Measurements from ENCODE around the gene DGKB. TPM values are rescaled to one million over a fixed set of nuclear protein-coding genes. Genes with fewer than 3 reads are reported as not detected.

DGKB gene
- total and polyA plus RNA-seq, 2 donors (not counting 1 experiment from before 2014, with no cell fraction given), result 0.31 TPM; not detected in 1

GRCh38 chr7:14690075-14690474 lies 212.5 kb downstream of the DGKB start:
- Histone ChIP-seq H2AFZ (ENCODE audit: low read length) (no peak overlapping the region), H3K27me3 (ENCODE audit: control insufficient read depth, insufficient read depth, low read length) (no peaks in the 10 kb centered on the region), H3K36me3 (ENCODE audit: control insufficient read depth, insufficient read depth, low read length) (no peaks in the 10 kb centered on the region), H3K4me2 (ENCODE audit: extremely low read depth, insufficient read depth, low read length) (no peak overlapping the region), H3K27ac (ENCODE audit: insufficient read depth, low read length) (no peak overlapping the region), H3K9ac (ENCODE audit: insufficient read depth, low read length) (no peak overlapping the region), H4K20me1 (ENCODE audit: control insufficient read depth, extremely low read depth, insufficient read depth, low read length) (no peaks in the 10 kb centered on the region), H3K4me3 (replicated peaks in 1 of 4; ENCODE audit: control extremely low read depth in 1 of 4, insufficient read depth in 1 of 4, low read depth in 3 of 4, low read length in 4 of 4) (no peak overlapping the region), H3K4me1 (ENCODE audit: control insufficient read depth, extremely low read depth, insufficient read depth, low read length) (no peaks in the 10 kb centered on the region), H3K79me2 (ENCODE audit: control insufficient read depth, insufficient read depth, low read length) (no peaks in the 10 kb centered on the region), H3K9me3 (ENCODE audit: control insufficient read depth, insufficient read depth, low read depth, low read length) (no peaks in the 10 kb centered on the region)
- no peak for DNase-seq (ENCODE audit: low read depth in 2 of 2)
- TF ChIP-seq EZH2 (IDR thresholded peaks at IDR 0.05; ENCODE audit: low read length, missing control alignments) (no peak), CTCF (conservative IDR thresholded peaks at IDR 0.05 in 1 of 2, IDR thresholded peaks at IDR 0.05 in 1 of 2; ENCODE audit: low read depth in 1 of 2, low read length in 2 of 2) (no peak)

GRCh38 chr7:14688208-14688607 lies 214.3 kb downstream of the DGKB start:
- H4K20me1 ChIP-seq (ENCODE audit: control insufficient read depth, extremely low read depth, insufficient read depth, low read length), result no peaks in the 10 kb centered on the region
- no peak for DNase-seq (ENCODE audit: low read depth in 2 of 2)
- no peak overlapping the region for H3K4me2 ChIP-seq (ENCODE audit: extremely low read depth, insufficient read depth, low read length)
- H3K36me3 ChIP-seq (ENCODE audit: control insufficient read depth, insufficient read depth, low read length), result no peaks in the 10 kb centered on the region
- no peaks in the 10 kb centered on the region for H3K9me3 ChIP-seq (ENCODE audit: control insufficient read depth, insufficient read depth, low read depth, low read length)
- no peak overlapping the region for H3K4me3 ChIP-seq (replicated peaks in 1 of 4; ENCODE audit: control extremely low read depth in 1 of 4, insufficient read depth in 1 of 4, low read depth in 3 of 4, low read length in 4 of 4)
- H3K9ac ChIP-seq (ENCODE audit: insufficient read depth, low read length), result no peak overlapping the region
- H3K4me1 ChIP-seq (ENCODE audit: control insufficient read depth, extremely low read depth, insufficient read depth, low read length), result no peaks in the 10 kb centered on the region
- H3K27ac ChIP-seq (ENCODE audit: insufficient read depth, low read length), result no peak overlapping the region
- no peaks in the 10 kb centered on the region for H3K79me2 ChIP-seq (ENCODE audit: control insufficient read depth, insufficient read depth, low read length)
- TF ChIP-seq EZH2 (IDR thresholded peaks at IDR 0.05; ENCODE audit: low read length, missing control alignments) (no peak), CTCF (conservative IDR thresholded peaks at IDR 0.05 in 1 of 2, IDR thresholded peaks at IDR 0.05 in 1 of 2; ENCODE audit: low read depth in 1 of 2, low read length in 2 of 2) (no peak)
- no peak overlapping the region for H2AFZ ChIP-seq (ENCODE audit: low read length)
- H3K27me3 ChIP-seq (ENCODE audit: control insufficient read depth, insufficient read depth, low read length), result no peaks in the 10 kb centered on the region

GRCh38 chr7:14687777-14688176 lies 214.8 kb downstream of the DGKB start:
- Histone ChIP-seq H2AFZ (ENCODE audit: low read length) (no peak overlapping the region), H3K79me2 (ENCODE audit: control insufficient read depth, insufficient read depth, low read length) (no peaks in the 10 kb centered on the region), H3K27me3 (ENCODE audit: control insufficient read depth, insufficient read depth, low read length) (no peaks in the 10 kb centered on the region), H3K9me3 (ENCODE audit: control insufficient read depth, insufficient read depth, low read depth, low read length) (no peaks in the 10 kb centered on the region), H3K36me3 (ENCODE audit: control insufficient read depth, insufficient read depth, low read length) (no peaks in the 10 kb centered on the region), H3K4me2 (ENCODE audit: extremely low read depth, insufficient read depth, low read length) (no peak overlapping the region), H3K4me3 (replicated peaks in 1 of 4; ENCODE audit: control extremely low read depth in 1 of 4, insufficient read depth in 1 of 4, low read depth in 3 of 4, low read length in 4 of 4) (no peak overlapping the region), H3K4me1 (ENCODE audit: control insufficient read depth, extremely low read depth, insufficient read depth, low read length) (no peaks in the 10 kb centered on the region), H3K27ac (ENCODE audit: insufficient read depth, low read length) (no peak overlapping the region), H4K20me1 (ENCODE audit: control insufficient read depth, extremely low read depth, insufficient read depth, low read length) (no peaks in the 10 kb centered on the region), H3K9ac (ENCODE audit: insufficient read depth, low read length) (no peak overlapping the region)
- no peak for TF ChIP-seq CTCF (conservative IDR thresholded peaks at IDR 0.05 in 1 of 2, IDR thresholded peaks at IDR 0.05 in 1 of 2; ENCODE audit: low read depth in 1 of 2, low read length in 2 of 2)
- TF ChIP-seq EZH2 (IDR thresholded peaks at IDR 0.05; ENCODE audit: low read length, missing control alignments), result no peak
- DNase-seq (ENCODE audit: low read depth in 2 of 2), result peak; percentile 15 to 66
